AG09319 (cell line): Measurements from ENCODE around the gene CCN2.

ENCODE experiments used
- DNase-seq: peaks from one replicate; pipeline ENCODE4 v3.0.0-alpha.2; 2010; ENCODE audit warnings: low read depth; ENCODE audit errors: extremely low read depth
- TF ChIP-seq, protein P1 (sequence below): IDR thresholded peaks from 2 replicates; pipeline ENCODE4 v1.5.1; 2011; ENCODE audit warnings: low read depth, mild to moderate bottlenecking, inconsistent platforms, low read length, moderate library complexity

The CCN2 gene

DNA sequence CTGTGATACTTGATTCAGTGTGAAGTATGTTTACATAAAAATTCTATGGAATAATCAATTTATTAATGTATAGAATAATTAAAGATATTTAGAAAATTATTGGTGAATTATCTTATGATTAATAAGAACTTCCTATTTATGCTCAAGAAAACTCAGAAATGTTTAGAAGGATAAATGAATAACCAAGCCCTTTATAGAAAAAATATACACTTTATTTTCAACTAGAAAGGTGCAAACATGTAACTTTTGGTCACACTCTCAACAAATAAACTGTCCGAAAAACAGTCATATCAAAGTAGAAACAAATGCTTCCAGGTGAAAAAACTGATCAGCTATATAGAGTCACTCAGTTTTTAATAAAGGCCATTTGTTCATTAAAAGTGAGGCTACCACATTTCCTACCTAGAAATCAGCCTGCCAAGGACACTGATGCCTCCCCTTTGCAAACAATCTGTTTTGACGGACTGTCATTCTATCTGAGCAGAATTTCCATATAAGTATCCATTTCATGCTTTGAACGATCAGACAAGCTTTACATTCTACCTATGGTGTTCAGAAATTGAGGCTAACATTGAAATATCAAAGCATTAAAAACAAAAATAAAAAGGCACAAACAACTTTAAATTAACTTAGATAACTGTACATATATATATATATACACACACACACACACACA is 3.0 kb downstream of the CCN2 start:
- TF ChIP-seq, protein P1, sequence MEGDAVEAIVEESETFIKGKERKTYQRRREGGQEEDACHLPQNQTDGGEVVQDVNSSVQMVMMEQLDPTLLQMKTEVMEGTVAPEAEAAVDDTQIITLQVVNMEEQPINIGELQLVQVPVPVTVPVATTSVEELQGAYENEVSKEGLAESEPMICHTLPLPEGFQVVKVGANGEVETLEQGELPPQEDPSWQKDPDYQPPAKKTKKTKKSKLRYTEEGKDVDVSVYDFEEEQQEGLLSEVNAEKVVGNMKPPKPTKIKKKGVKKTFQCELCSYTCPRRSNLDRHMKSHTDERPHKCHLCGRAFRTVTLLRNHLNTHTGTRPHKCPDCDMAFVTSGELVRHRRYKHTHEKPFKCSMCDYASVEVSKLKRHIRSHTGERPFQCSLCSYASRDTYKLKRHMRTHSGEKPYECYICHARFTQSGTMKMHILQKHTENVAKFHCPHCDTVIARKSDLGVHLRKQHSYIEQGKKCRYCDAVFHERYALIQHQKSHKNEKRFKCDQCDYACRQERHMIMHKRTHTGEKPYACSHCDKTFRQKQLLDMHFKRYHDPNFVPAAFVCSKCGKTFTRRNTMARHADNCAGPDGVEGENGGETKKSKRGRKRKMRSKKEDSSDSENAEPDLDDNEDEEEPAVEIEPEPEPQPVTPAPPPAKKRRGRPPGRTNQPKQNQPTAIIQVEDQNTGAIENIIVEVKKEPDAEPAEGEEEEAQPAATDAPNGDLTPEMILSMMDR, result no peak
- no peak for DNase-seq

DNA sequence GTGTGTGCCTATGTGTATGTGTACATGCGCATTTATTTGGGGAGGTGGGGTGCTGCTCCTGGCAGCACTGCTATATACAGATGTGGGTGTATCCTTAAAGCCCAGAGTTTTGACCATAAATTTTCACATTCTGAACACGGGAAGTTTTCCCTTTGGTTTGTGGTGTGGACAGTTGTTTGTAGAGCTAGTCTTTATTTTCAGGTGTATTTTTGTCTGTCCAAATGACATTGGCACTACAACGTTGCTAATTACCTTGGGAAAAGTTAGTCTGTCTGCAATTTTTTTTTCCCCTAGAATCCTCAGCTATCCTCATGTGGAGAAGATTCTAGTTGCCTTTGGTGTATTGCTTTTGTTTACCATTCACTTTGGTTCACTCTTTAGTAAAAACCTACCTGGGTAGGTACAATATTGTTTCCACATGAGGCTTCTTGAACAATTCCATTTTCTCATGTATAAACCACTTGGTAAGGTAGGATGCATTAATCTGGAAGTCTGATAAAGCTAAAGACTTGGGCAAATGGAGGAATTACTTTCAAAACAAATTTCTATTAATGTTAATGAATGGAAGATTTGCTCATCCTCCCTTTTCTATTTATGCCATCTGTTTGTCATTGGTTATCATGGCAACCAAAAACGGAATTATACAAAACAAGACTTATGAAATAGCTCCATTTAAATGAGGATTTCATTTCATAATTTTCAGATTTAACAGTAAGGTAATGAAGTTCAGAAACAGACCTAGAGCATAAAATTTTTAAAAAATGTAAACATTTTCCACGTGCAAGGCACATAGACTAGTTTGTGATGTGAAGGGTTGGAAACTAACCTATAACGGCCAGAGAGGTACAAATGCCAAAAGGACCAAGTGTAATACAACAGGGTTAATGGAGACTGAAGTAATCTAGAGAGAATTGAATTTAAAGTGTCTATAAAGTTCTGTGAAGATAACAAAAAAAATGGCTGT is 3.9 kb downstream of the CCN2 start:
- TF ChIP-seq, protein P1, result no peak
- DNase-seq, result no peak

DNA sequence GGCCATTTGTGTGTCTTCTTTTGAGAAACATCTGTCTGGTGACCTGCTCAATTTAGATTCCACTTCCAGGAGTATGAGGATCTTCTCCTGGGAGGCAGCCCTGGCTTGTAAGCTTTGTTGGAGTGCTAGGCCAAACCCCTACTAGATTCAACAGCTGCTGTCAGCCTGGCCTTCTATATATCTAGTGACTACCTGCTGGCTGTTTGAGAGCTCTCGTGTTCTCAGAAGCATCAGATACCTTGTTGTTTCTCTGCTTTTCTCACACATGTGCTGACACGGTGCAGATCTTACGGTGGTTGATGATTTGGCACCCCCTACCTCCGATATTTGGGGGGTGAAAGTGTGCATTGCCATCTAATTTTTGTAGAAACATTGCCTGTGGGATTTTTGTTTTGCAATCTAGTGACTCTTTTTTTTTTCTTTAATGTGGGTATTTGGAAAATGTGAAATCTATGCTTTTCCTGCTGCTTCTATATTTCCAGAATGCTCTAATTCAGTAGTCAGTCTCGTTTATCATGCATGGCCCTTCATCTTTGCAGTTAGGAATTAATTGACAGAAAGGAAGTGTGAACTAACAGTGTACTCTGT is 4.7 kb downstream of the CCN2 start:
- no peak for DNase-seq
- TF ChIP-seq, protein P1, result no peak

DNA sequence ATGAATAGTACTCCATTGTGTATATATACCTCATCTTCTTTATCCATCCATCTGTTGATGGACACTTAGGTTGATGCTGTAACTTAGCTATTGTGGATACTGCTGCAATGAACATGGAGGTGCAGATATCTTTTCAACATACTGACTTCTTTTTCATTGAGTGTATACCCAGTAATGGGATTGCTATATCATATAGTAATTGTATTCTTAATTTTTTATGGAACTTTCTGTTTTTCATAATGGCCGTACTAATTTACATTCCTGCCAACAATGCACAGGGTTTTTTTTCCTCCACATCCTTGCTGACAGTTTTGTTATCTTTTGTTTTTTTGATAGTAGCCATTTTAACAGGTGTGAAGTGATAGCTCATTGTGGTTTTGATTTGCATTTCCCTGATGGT is 5.2 kb downstream of the CCN2 start:
- TF ChIP-seq, protein P1, result no peak
- DNase-seq, result no peak

DNA sequence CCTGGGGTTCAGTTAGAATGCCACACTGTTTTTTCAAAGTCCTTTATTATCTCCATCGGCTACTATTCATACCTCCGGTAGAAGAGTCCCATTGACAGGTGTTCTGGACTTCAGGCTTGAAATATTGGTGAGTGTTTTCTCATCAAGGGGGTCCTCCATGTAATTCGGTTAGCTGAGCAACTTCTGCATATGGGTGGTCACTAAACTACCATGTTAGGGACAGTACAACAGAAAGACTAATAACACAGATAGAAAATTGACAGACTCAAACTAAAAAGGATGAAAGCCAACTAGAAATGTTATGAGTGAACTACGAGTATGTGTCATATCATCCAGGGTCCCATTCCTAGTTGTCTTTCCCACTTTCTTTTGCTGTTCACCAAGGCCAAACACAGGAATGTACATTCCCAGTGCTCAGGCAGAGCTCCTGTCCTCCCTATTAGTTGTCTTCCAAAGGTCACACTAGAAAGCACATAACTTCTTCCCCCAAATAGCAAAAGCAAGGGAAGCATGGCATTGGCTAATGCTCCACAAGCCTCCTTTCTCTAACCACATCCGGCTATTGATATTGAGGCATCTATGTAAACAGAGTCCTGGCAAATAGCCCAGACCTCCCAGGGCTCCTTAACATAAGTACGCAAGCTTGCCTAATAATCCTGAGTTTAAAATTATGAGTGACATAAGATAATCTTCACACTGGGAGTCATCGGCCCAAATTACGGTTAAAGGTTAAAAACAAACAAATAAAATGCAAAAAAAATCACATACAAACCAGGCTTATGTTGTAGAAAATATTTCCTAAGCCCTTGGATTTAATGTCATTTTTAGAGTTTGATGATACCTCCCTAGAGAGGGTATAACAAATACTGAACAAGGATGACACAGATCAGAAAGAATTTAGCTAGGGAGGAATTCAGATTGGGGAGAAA is 13.2 kb downstream of the CCN2 start:
- TF ChIP-seq, protein P1, result no peak
- DNase-seq, result no peak

DNA sequence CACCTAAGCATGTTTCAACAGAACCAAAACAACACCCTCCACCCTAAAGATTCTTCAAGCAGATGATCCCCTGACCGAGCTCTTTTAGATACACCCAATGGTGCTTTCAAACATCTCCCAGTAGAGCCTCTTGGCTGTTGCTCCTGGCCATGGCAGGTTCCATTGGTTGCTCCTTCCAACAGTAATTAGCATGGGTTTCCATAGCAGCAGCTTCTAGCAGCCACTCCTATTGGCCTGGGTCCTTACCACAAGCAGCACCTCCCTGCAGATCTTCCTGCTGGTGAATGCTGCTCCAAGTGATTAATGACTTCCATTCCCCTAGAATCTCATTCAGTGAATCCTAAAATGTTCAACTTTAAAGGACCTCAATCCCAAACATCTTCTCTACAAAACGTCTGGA is 13.9 kb downstream of the CCN2 start:
- TF ChIP-seq, protein P1, result no peak
- DNase-seq, result no peak
